SK-N-SH treated with all-trans-retinoic acid at 6 μM for 48 hours (cell line): Measurements from ENCODE around the gene ANKRD34B.

Experiments used
- ATAC-seq: fragments of 200-7000 bp; cut with Tn5 transposase; 3 replicates; pipeline ENCODE4 v1.9.1; 2020; ENCODE audit warnings: mild to moderate bottlenecking, moderate library complexity
- ARNTL ChIP-seq: fragments of 450-650 bp; formaldehyde crosslinking; IDR thresholded peaks from 2 replicates; pipeline ENCODE4 v1.5.0; 2020; ENCODE audit warnings: low read depth, mild to moderate bottlenecking, moderate library complexity, borderline replicate concordance
- BACH2 ChIP-seq: fragments of 250-450 bp; sonication (Bioruptor Pico); IDR thresholded peaks from 2 replicates; pipeline ENCODE4 v1.9.0; 2021; ENCODE audit warnings: mild to moderate bottlenecking, borderline replicate concordance
- CREB5 ChIP-seq: fragments of 250-450 bp; sonication (Bioruptor Pico); IDR thresholded peaks from 2 replicates; pipeline ENCODE4 v1.5.1; 2020; ENCODE audit warnings: low read depth, mild to moderate bottlenecking, moderate library complexity
- CSDC2 ChIP-seq: fragments of 250-450 bp; sonication (Bioruptor Pico); IDR thresholded peaks from 2 replicates; pipeline ENCODE4 v1.5.0; 2020; ENCODE audit warnings: mild to moderate bottlenecking, moderate library complexity
- CSRNP3 ChIP-seq: fragments of 250-450 bp; sonication (Bioruptor Pico); IDR thresholded peaks from 2 replicates; pipeline ENCODE4 v1.5.1; 2021; ENCODE audit warnings: mild to moderate bottlenecking, moderate library complexity
- ESRRG ChIP-seq: fragments of 250-450 bp; sonication (Bioruptor Pico); IDR thresholded peaks from 2 replicates; pipeline ENCODE4 v1.6.1; 2021; ENCODE audit warnings: mild to moderate bottlenecking
- GLIS3 ChIP-seq: fragments of 250-450 bp; sonication (Bioruptor Pico); IDR thresholded peaks from 2 replicates; pipeline ENCODE4 v1.5.0; 2020; ENCODE audit warnings: mild to moderate bottlenecking, moderate library complexity
- ISL1 ChIP-seq: fragments of 250-450 bp; sonication (Bioruptor Pico); IDR thresholded peaks from 2 replicates; pipeline ENCODE4 v2.1.2; 2022; ENCODE audit warnings: mild to moderate bottlenecking, moderate library complexity
- OSR1 ChIP-seq: fragments of 250-450 bp; sonication (Bioruptor Pico); IDR thresholded peaks from 2 replicates; pipeline ENCODE4 v1.8.0; 2022; ENCODE audit warnings: moderate library complexity, mild to moderate bottlenecking, inconsistent platforms
- PATZ1 ChIP-seq: fragments of 250-450 bp; sonication (Bioruptor Pico); IDR thresholded peaks from 2 replicates; pipeline ENCODE4 v1.8.0; 2020; ENCODE audit warnings: mild to moderate bottlenecking, moderate library complexity, borderline replicate concordance
- PPARA ChIP-seq: fragments of 250-450 bp; sonication (Bioruptor Pico); IDR thresholded peaks from 2 replicates; pipeline ENCODE4 v1.5.0; 2020; ENCODE audit warnings: mild to moderate bottlenecking, borderline replicate concordance
- RARB ChIP-seq: fragments of 250-450 bp; sonication (Bioruptor Pico); IDR thresholded peaks from 2 replicates; pipeline ENCODE4 v1.8.0; 2021; ENCODE audit warnings: mild to moderate bottlenecking, moderate library complexity
- SNAI2 ChIP-seq: fragments of 250-450 bp; sonication (Bioruptor Pico); IDR thresholded peaks from 2 replicates; pipeline ENCODE4 v1.5.0; 2020; ENCODE audit warnings: mild to moderate bottlenecking, moderate library complexity
- TCF4 ChIP-seq: fragments of 250-450 bp; sonication (Bioruptor Pico); IDR thresholded peaks from 2 replicates; pipeline ENCODE4 v1.8.0; 2021; ENCODE audit warnings: mild to moderate bottlenecking, moderate library complexity, borderline replicate concordance
- TSHZ2 ChIP-seq: fragments of 250-450 bp; sonication (Bioruptor Pico); IDR thresholded peaks from 2 replicates; pipeline ENCODE4 v1.5.0; 2020; ENCODE audit warnings: mild to moderate bottlenecking, moderate library complexity
- ZC3H10 ChIP-seq: fragments of 250-450 bp; sonication (Bioruptor Pico); IDR thresholded peaks from 2 replicates; pipeline ENCODE4 v1.5.1; 2021; ENCODE audit warnings: mild to moderate bottlenecking, moderate library complexity
- ZFP30 ChIP-seq: fragments of 450-650 bp; formaldehyde crosslinking; IDR thresholded peaks from 2 replicates; pipeline ENCODE4 v1.5.0; 2022; ENCODE audit warnings: mild to moderate bottlenecking, moderate library complexity
- ZNF8 ChIP-seq: fragments of 450-650 bp; formaldehyde crosslinking; IDR thresholded peaks from 2 replicates; pipeline ENCODE4 v1.5.0; 2020; ENCODE audit warnings: mild to moderate bottlenecking, moderate library complexity

ANKRD34B gene

GRCh38 chr5:80607832-80608231 is 37.8 kb upstream of the ANKRD34B start:
- no peak for ATAC-seq

GRCh38 chr5:80607343-80607742 is 37.3 kb upstream of the ANKRD34B start:
- no peak for TF ChIP-seq PATZ1 (CRISPR knock-in tag)
- no peak for TF ChIP-seq ARNTL (CRISPR knock-in tag)
- no peak for TF ChIP-seq ZNF8 (CRISPR knock-in tag)
- no peak for TF ChIP-seq PPARA (CRISPR knock-in tag)
- TF ChIP-seq BACH2 (CRISPR knock-in tag) = no peak
- no peak for TF ChIP-seq ZC3H10
- no peak for TF ChIP-seq GLIS3
- no peak for TF ChIP-seq ISL1 (CRISPR knock-in tag)
- no peak for TF ChIP-seq ESRRG (CRISPR knock-in tag)
- no peak for TF ChIP-seq CSRNP3 (CRISPR knock-in tag)
- TF ChIP-seq TSHZ2 = no peak
- TF ChIP-seq CREB5 (CRISPR knock-in tag) = no peak
- TF ChIP-seq SNAI2 (CRISPR knock-in tag) = no peak
- TF ChIP-seq RARB (CRISPR knock-in tag) = no peak
- no peak for ATAC-seq

More at GRCh38 chr5:80607832-80608231, 37.8 kb upstream of the ANKRD34B start:
- TF ChIP-seq OSR1 (CRISPR knock-in tag) (no peak), BACH2 (CRISPR knock-in tag) (no peak), PATZ1 (CRISPR knock-in tag) (no peak), ZFP30 (CRISPR knock-in tag) (no peak), ZC3H10 (no peak), PPARA (CRISPR knock-in tag) (no peak), CSRNP3 (CRISPR knock-in tag) (no peak), ISL1 (CRISPR knock-in tag) (no peak), CSDC2 (CRISPR knock-in tag) (no peak), TCF4 (CRISPR knock-in tag) (no peak), ARNTL (CRISPR knock-in tag) (no peak)
